ENCODE results near the gene CLCN7.

GRCh38 chr16:1455190-1456171, 19.3 kb downstream of the CLCN7 start:
- TF ChIP-seq CTCF (IDR thresholded peaks at IDR 0.05): no peak
- TF ChIP-seq POLR2A (IDR thresholded peaks at IDR 0.05): no peak
